Right lobe of liver (tissue), 6 donors: ENCODE results near the gene SBSN. TPM values are rescaled to one million over a fixed set of nuclear protein-coding genes. Genes with fewer than 3 reads are reported as not detected.

ENCODE experiments used
- ATAC-seq, 4 donors: fragments of 200-7000 bp; cut with Tn5 transposase; one replicate each; pipeline ENCODE4 v1.9.1; 2020; ENCODE audit warnings: mild to moderate bottlenecking in 4 of 4, moderate library complexity in 4 of 4
- DNase-seq, 3 donors: peaks; one replicate each; pipeline ENCODE4 v3.0.0-alpha.2; 2020
- H3K27ac ChIP-seq, 3 donors: fragments of 200-600 bp; one replicate each; pipeline ENCODE4 v1.8.0; 2022
- H3K27me3 ChIP-seq, 2 donors: fragments of 200-600 bp; one replicate each; pipeline ENCODE4 v1.8.0; 2022
- H3K36me3 ChIP-seq, 4 donors: fragments of 200-600 bp; sonication (generic) in 1 of 4; one replicate each; pipeline versions ENCODE4 v1.5.1 to v1.8.0; 2017 to 2022; ENCODE audit warnings: control low read depth in 1 of 4
- H3K4me1 ChIP-seq, 4 donors: fragments of 200-600 bp; sonication (generic) in 1 of 4; one replicate each; pipeline versions ENCODE4 v1.5.1 to v1.8.0; 2017 to 2022; ENCODE audit warnings: control low read depth in 1 of 4
- H3K4me3 ChIP-seq, 3 donors: fragments of 200-600 bp; one replicate each; pipeline ENCODE4 v1.8.0; 2022
- H3K9me3 ChIP-seq, 4 donors: fragments of 200-600 bp; sonication (generic) in 1 of 4; one replicate each; pipeline versions ENCODE4 v1.5.1 to v1.8.0; 2017 to 2022; ENCODE audit warnings: control low read depth in 1 of 4
- CTCF ChIP-seq, 4 donors: fragments of 200-600 bp in 3 of 4; fragments of 450-650 bp in 1 of 4; IDR thresholded peaks; one replicate each; pipeline versions ENCODE4 v1.5.1 to v1.8.0; 2016 to 2022; ENCODE audit warnings: antibody characterized with exemption in 4 of 4, mild to moderate bottlenecking in 2 of 4
- POLR2A ChIP-seq: fragments of 450-650 bp; IDR thresholded peaks from one replicate; pipeline ENCODE4 v1.6.1; 2017; ENCODE audit warnings: antibody characterized with exemption, mild to moderate bottlenecking
- WGBS: methylation state at CpG from one replicate; pipeline ENCODE4 v1.1.6; 2018; ENCODE audit warnings: low coverage, low lambda C conversion rate; ENCODE audit not compliant: insufficient coverage; ENCODE audit errors: missing lambda C conversion rate; 5-methylcytosine and 5-hydroxymethylcytosine counted together
- intact Hi-C, 2 donors: fragments of 100-400 bp; cut with DNase I; formaldehyde crosslinking; loops; one replicate each; pipeline versions ENCODE4 v1.11.2 to v1.14.1; 2022
- total RNA-seq, 6 experiments: library from RNA; depleted of rRNA in 2 of 6; stranded (reverse); fragments of >200 nt in 2 of 6; fragmentation: NEBNext Ultra II Directional in 3 of 6; extraction: Animal tissue kit (Norgen Biotek cat#: 25700) in 3 of 6; gene quantifications; one replicate each; pipeline versions ENCODE4 v1.1.0 to v1.2.4, GENCODE V29; 2016 to 2023
- donor health status: DM: no; HTN: yes; CAD: no.
- donor health status: DM: no; HTN: no; CAD: no.
- donor health status: DM: no; HTN: no; CAD: no.
- donor health status: DM: no; HTN: yes; CAD: no.
- donor health status: DM: no; HTN: yes; CAD: no.

SBSN gene
- total RNA-seq, 6 experiments from 2014 or later: 0.24 TPM; not detected in 5

GRCh38 chr19:35521124-35521743 lies 6.9 kb downstream of the SBSN start:
- ATAC-seq (no peak), DNase-seq (no peak)
- no peaks in the 10 kb centered on the region for H3K27me3 ChIP-seq
- 63% methylated on average over 2 of the region's 16 CpGs for WGBS
- TF ChIP-seq POLR2A: no peak
- TF ChIP-seq CTCF (IDR thresholded peaks at IDR 0.05): no peak
- H3K4me1 ChIP-seq: no peaks in the 10 kb centered on the region
- H3K9me3 ChIP-seq: no peaks in the 10 kb centered on the region
- intact Hi-C loops: no loop called here
- no peaks in the 10 kb centered on the region for H3K36me3 ChIP-seq
- H3K27ac ChIP-seq: no peak overlapping the region
- H3K4me3 ChIP-seq: no peak overlapping the region

DNA sequence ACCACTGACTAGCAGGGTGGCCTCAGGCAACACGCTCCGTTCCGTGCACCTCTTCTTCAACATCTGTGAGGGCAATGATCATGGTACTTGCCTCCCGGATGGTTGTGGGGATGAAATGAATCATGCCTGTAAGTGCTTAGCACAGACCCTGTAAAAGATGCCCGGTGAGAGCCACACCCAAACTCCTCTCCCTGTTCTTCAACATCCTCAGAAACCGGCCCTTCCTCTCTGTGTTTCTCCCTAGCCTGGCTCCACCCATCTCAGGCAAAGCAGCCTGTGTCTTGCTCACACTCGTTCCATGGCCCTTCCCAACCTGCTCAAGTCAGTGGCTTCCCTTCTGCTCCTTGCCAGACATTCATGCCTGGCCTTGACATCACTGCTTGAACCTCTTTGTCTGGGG lies 8.8 kb downstream of the SBSN start:
- 59% methylated on average over 7 of the region's 7 CpGs for WGBS
- no peak for ATAC-seq
- DNase-seq: no peak
- no peak for TF ChIP-seq CTCF (IDR thresholded peaks at IDR 0.05)
- no peak for TF ChIP-seq POLR2A
- no peak overlapping the region for H3K27ac ChIP-seq
- H3K4me3 ChIP-seq: no peak overlapping the region
- no peaks in the 10 kb centered on the region for H3K9me3 ChIP-seq
- intact Hi-C loops: no loop called here
- H3K36me3 ChIP-seq: no peaks in the 10 kb centered on the region
- no peaks in the 10 kb centered on the region for H3K4me1 ChIP-seq
- H3K27me3 ChIP-seq: no peaks in the 10 kb centered on the region

- TF ChIP-seq POLR2A (no peak), CTCF (IDR thresholded peaks at IDR 0.05) (no peak)
- Histone ChIP-seq H3K36me3 (no peaks in the 10 kb centered on the region), H3K27me3 (no peaks in the 10 kb centered on the region), H3K9me3 (no peaks in the 10 kb centered on the region), H3K4me3 (no peak overlapping the region), H3K4me1 (no peaks in the 10 kb centered on the region), H3K27ac (no peak overlapping the region)
- intact Hi-C loops: no loop called here
- ATAC-seq: no peak
- DNase-seq: no peak
- 67% methylated on average over 4 of the region's 6 CpGs for WGBS
Measured at GRCh38 chr19:35518313-35518712, 9.8 kb downstream of the SBSN start.

DNA sequence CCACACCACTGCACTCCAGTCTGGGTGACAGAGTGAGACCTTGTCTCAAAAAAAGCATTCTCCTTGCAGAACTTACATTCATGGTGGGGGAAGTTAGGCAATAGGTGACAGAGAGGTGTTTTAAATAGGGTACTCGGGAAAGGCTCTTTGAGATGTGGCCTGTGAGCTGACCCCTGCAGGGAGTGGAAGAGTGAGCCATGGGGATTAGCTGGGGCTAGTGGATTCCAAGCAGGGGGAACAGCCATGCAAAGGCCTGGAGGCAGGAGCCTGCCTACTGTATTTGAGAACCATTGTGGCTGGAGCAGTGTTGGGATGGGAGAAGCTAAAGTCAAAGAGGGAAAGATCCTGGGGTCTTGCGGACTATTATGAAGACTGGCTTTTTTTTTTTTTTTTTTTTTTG lies 10.8 kb downstream of the SBSN start:
- TF ChIP-seq POLR2A (no peak), CTCF (IDR thresholded peaks at IDR 0.05) (no peak)
- no peak for DNase-seq
- no peak overlapping the region for H3K27ac ChIP-seq
- H3K4me3 ChIP-seq: no peak overlapping the region
- ATAC-seq: no peak
- no peaks in the 10 kb centered on the region for H3K27me3 ChIP-seq
- intact Hi-C loops: no loop called here
- no peaks in the 10 kb centered on the region for H3K9me3 ChIP-seq
- 75% methylated on average over 1 of the region's 2 CpGs for WGBS
- H3K4me1 ChIP-seq: no peaks in the 10 kb centered on the region
- H3K36me3 ChIP-seq: no peaks in the 10 kb centered on the region

DNA sequence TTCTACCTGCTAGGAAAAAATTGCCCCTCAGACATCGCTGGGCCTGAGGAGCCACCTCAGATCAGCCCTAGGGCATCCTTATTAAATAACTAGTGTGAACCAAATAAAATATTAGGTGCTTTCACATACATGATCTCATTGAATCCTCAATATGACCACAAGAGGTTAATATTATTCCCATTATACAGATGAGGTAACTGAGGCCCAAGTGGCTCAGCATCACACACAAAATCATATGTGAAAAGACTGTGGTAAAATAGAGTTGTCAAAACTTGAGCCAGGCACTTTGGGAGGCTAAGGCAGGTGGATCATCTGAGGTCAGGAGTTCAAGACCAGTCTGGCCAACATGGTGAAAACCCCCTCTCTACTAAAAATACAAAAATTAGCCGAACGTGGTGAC lies 11.8 kb downstream of the SBSN start:
- Histone ChIP-seq H3K27ac (no peak overlapping the region), H3K36me3 (no peaks in the 10 kb centered on the region), H3K4me3 (no peak overlapping the region), H3K4me1 (no peaks in the 10 kb centered on the region), H3K27me3 (no peaks in the 10 kb centered on the region), H3K9me3 (no peaks in the 10 kb centered on the region)
- TF ChIP-seq POLR2A (no peak), CTCF (IDR thresholded peaks at IDR 0.05) (no peak)
- ATAC-seq (no peak), DNase-seq (no peak)
- WGBS: 83% methylated on average over 3 of the region's 3 CpGs
- intact Hi-C loops: no loop called here
